Posterior vena cava (tissue), 2 donors: ENCODE data around the gene MGME1. TPM values are rescaled to one million over a fixed set of nuclear protein-coding genes. Genes with fewer than 3 reads are reported as not detected.

Experiments used
- DNase-seq: peaks from one replicate; pipeline ENCODE4 v3.0.0-alpha.2; 2020; ENCODE audit warnings: low spot score
- intact Hi-C, 2 donors: fragments of 100-400 bp; cut with DNase I; formaldehyde crosslinking; loops; one replicate each; pipeline versions ENCODE4 v1.14.1 to v1.14.2; 2022 to 2023
- total RNA-seq, 2 donors: library from RNA; stranded (reverse); fragmentation: NEBNext Ultra II Directional; extraction: Animal tissue kit (Norgen Biotek cat#: 25700); gene quantifications; one replicate each; pipeline ENCODE4 v1.2.1, GENCODE V29; 2021
- donor health status: DM: yes; HTN: yes; CAD: no.
- donor health status: DM: yes; HTN: yes; CAD: no.

The MGME1 gene
- total RNA-seq, 2 donors from 2014 or later: 7.5 to 9.0 TPM

GRCh38 chr20:18039063-18039462, 70.2 kb downstream of the MGME1 start:
- no peak for DNase-seq
- intact Hi-C loops: loop anchor here in 1 of 2 donors (1.0 kb wide), 1 partner anchor 25 kb away; no protein-coding TSS in a partner anchor

Other genes starting within 250 kb of the MGME1 start
- 10 to 100 TPM; 44.4 to 44.7 TPM for gene SNX5, start 224 bp upstream of the MGME1 start, total RNA-seq
- not detected for gene OVOL2, start 88.9 kb downstream of the MGME1 start, total RNA-seq
- gene KAT14, start 168.8 kb downstream of the MGME1 start, total RNA-seq: 1 to 10 TPM; 7.9 to 8.7 TPM
- 1 to 10 TPM; 9.6 to 9.9 TPM for gene PET117, start 168.8 kb downstream of the MGME1 start, total RNA-seq